H9 (cell line): Measurements from ENCODE around the gene TRMT61A. TPM values are rescaled to one million over a fixed set of nuclear protein-coding genes. Genes with fewer than 3 reads are reported as not detected.
A peak's percentile ranks its signal among the peaks of the same experiment; 100 is the strongest.

Experiments
- DNase-seq: peaks from one replicate; pipeline ENCODE4 v3.0.0-alpha.2; 2017
- H2AFZ ChIP-seq: one replicate; pipeline ENCODE4 v1.6.1; 2013; ENCODE audit warnings: mild to moderate bottlenecking, low read length, control low read depth, moderate library complexity
- H2AK5ac ChIP-seq: 2 replicates; pipeline ENCODE4 v1.6.1; 2013; ENCODE audit warnings: low read length, control low read depth, mixed read lengths; ENCODE audit not compliant: insufficient read length
- H2BK120ac ChIP-seq: one replicate; pipeline ENCODE4 v1.6.1; 2013; ENCODE audit warnings: low read depth, mild to moderate bottlenecking, low read length, control low read depth, inconsistent platforms; ENCODE audit not compliant: poor library complexity, severe bottlenecking
- H2BK12ac ChIP-seq: 2 replicates; pipeline ENCODE4 v1.6.1; 2013; ENCODE audit warnings: low read length, control low read depth, mixed read lengths, low read depth; ENCODE audit not compliant: insufficient read length
- H2BK15ac ChIP-seq: 2 replicates; pipeline ENCODE4 v1.6.1; 2013; ENCODE audit warnings: low read depth, low read length, control low read depth
- H2BK20ac ChIP-seq: one replicate; pipeline ENCODE4 v1.6.1; 2013; ENCODE audit warnings: low read depth, mild to moderate bottlenecking, low read length, control low read depth, inconsistent platforms; ENCODE audit not compliant: poor library complexity, severe bottlenecking
- H2BK5ac ChIP-seq: 2 replicates; pipeline ENCODE4 v1.6.1; 2013; ENCODE audit warnings: low read length, control low read depth, mixed read lengths; ENCODE audit not compliant: insufficient read length
- H3K14ac ChIP-seq: 2 replicates; pipeline ENCODE4 v1.6.1; 2013; ENCODE audit warnings: low read length, control low read depth; ENCODE audit not compliant: insufficient read depth
- H3K18ac ChIP-seq: 2 replicates; pipeline ENCODE4 v1.6.1; 2013; ENCODE audit warnings: low read depth, mild to moderate bottlenecking, mixed read lengths, low read length, control low read depth; ENCODE audit not compliant: insufficient read length
- H3K23ac ChIP-seq: 2 replicates; pipeline ENCODE4 v1.6.1; 2013; ENCODE audit warnings: low read length, control low read depth, mixed read lengths, low read depth; ENCODE audit not compliant: insufficient read length
- H3K23me2 ChIP-seq: 2 replicates; pipeline ENCODE4 v1.6.1; 2013; ENCODE audit warnings: low read depth, mild to moderate bottlenecking, mixed read lengths, low read length, control low read depth; ENCODE audit not compliant: insufficient read length, poor library complexity, severe bottlenecking
- H3K27ac ChIP-seq: 2 replicates; pipeline ENCODE4 v1.5.1; 2013; ENCODE audit warnings: low read length, control low read depth, mixed read lengths, low read depth; ENCODE audit not compliant: insufficient read length
- H3K27me3 ChIP-seq: 2 replicates; pipeline ENCODE4 v1.6.1; 2013; ENCODE audit warnings: low read length, control low read depth, inconsistent platforms; ENCODE audit not compliant: insufficient read depth
- H3K4ac ChIP-seq: 2 replicates; pipeline ENCODE4 v1.6.1; 2013; ENCODE audit warnings: low read depth, mild to moderate bottlenecking, control low read depth, inconsistent platforms, low read length, moderate library complexity
- H3K4me1 ChIP-seq: 2 replicates; pipeline ENCODE4 v1.6.1; 2013; ENCODE audit warnings: low read length, control low read depth, inconsistent platforms; ENCODE audit not compliant: insufficient read depth
- H3K4me2 ChIP-seq: 2 replicates; pipeline ENCODE4 v1.6.1; 2013; ENCODE audit warnings: low read length, control low read depth, mixed read lengths; ENCODE audit not compliant: insufficient read length, insufficient read depth
- H3K56ac ChIP-seq: 2 replicates; pipeline ENCODE4 v1.6.1; 2013; ENCODE audit warnings: low read depth, mild to moderate bottlenecking, mixed read lengths, low read length, control low read depth; ENCODE audit not compliant: insufficient read length
- H3K79me1 ChIP-seq: 2 replicates; pipeline ENCODE4 v1.6.1; 2013; ENCODE audit warnings: low read depth, mild to moderate bottlenecking, moderate library complexity, low read length, control low read depth, inconsistent platforms; ENCODE audit not compliant: insufficient read depth, poor library complexity, severe bottlenecking
- H3K79me2 ChIP-seq: 2 replicates; pipeline ENCODE4 v1.6.1; 2013; ENCODE audit warnings: low read length, control low read depth, inconsistent platforms; ENCODE audit not compliant: insufficient read depth
- H3K9ac ChIP-seq: 2 replicates; pipeline ENCODE4 v1.6.1; 2013; ENCODE audit warnings: low read length, control low read depth, mixed read lengths; ENCODE audit not compliant: insufficient read length; ENCODE audit errors: extremely low read depth
- H3K9me3 ChIP-seq: one replicate; pipeline ENCODE4 v1.6.1; 2013; ENCODE audit warnings: low read depth, low read length, inconsistent platforms; ENCODE audit not compliant: control insufficient read depth
- H3T11ph ChIP-seq: one replicate; pipeline ENCODE4 v1.6.1; 2013; ENCODE audit warnings: mild to moderate bottlenecking, low read length, control low read depth, inconsistent platforms
- H4K20me1 ChIP-seq: one replicate; pipeline ENCODE4 v1.6.1; 2013; ENCODE audit not compliant: control insufficient read depth, insufficient read length, insufficient read depth
- H4K5ac ChIP-seq: 2 replicates; pipeline ENCODE4 v1.6.1; 2013; ENCODE audit warnings: low read depth, mild to moderate bottlenecking, mixed read lengths, low read length, control low read depth; ENCODE audit not compliant: insufficient read length
- H4K8ac ChIP-seq: replicated peaks from 2 replicates; pipeline ENCODE4 v1.6.1; 2013; ENCODE audit warnings: low read length, control low read depth, mixed read lengths, low read depth; ENCODE audit not compliant: insufficient read length
- H4K91ac ChIP-seq: 2 replicates; pipeline ENCODE4 v1.6.1; 2013; ENCODE audit warnings: low read depth, mild to moderate bottlenecking, moderate library complexity, mixed read lengths, low read length, control low read depth; ENCODE audit not compliant: insufficient read length
- H3K27ac Mint-ChIP-seq, 3 experiments: 2 replicates in 2 of 3; 3 replicates in 1 of 3; pipeline ENCODE4 v1.8.0; 2020 to 2021; ENCODE audit warnings: mixed read lengths in 3 of 3, mild to moderate bottlenecking in 1 of 3, moderate library complexity in 1 of 3
- H3K27me3 Mint-ChIP-seq: 2 replicates; pipeline ENCODE4 v1.8.0; 2021; ENCODE audit warnings: low read depth, mild to moderate bottlenecking, moderate library complexity, mixed read lengths
- H3K36me3 Mint-ChIP-seq, 3 experiments: 2 replicates in 2 of 3; 3 replicates in 1 of 3; pipeline ENCODE4 v1.8.0; 2020 to 2021; ENCODE audit warnings: low read depth in 3 of 3, mixed read lengths in 3 of 3; ENCODE audit not compliant: insufficient read depth in 1 of 3
- H3K4me1 Mint-ChIP-seq, 2 experiments: 2 replicates each; pipeline ENCODE4 v1.8.0; 2020; ENCODE audit warnings: mixed read lengths in 2 of 2
- H3K4me3 Mint-ChIP-seq, 2 experiments: 2 replicates in 1 of 2; 3 replicates in 1 of 2; pipeline ENCODE4 v1.8.0; 2020 to 2021; ENCODE audit warnings: mild to moderate bottlenecking in 2 of 2, mixed read lengths in 2 of 2, moderate library complexity in 1 of 2
- H3K9me3 Mint-ChIP-seq, 2 experiments: 2 replicates in 1 of 2; 3 replicates in 1 of 2; pipeline ENCODE4 v1.8.0; 2020; ENCODE audit warnings: mild to moderate bottlenecking in 2 of 2, mixed read lengths in 2 of 2, moderate library complexity in 1 of 2
- CTCF ChIP-seq: fragments of 200-600 bp; sonication (generic); conservative IDR thresholded peaks from 3 replicates; pipeline ENCODE4 v1.8.0; 2021; ENCODE audit warnings: antibody characterized with exemption, mild to moderate bottlenecking
- WGBS: extraction: QIAGEN DNeasy Blood & Tissue Kit; methylation state at CpG from one replicate; pipeline ENCODE4 v1.1.7; 2013; ENCODE audit warnings: missing lambda C conversion rate, low lambda C conversion rate, mixed read lengths; ENCODE audit not compliant: insufficient read length; ENCODE audit errors: extremely low coverage; 5-methylcytosine and 5-hydroxymethylcytosine counted together
- total RNA-seq: library from RNA; stranded (reverse); gene quantifications from 2 replicates; pipeline ENCODE4 v1.2.1, GENCODE V29; 2021

The TRMT61A gene
- total RNA-seq, 1 experiment from 2014 or later = 21.9 TPM

- Histone ChIP-seq H2AK5ac (no peak overlapping the region), H2BK20ac (no peak overlapping the region), H3K9ac (no peak overlapping the region), H3K23me2 (peaks cover 12% of the 10 kb centered on the region), H2BK5ac (no peak overlapping the region), H3K18ac (no peak overlapping the region), H3T11ph (no peak overlapping the region), H2BK12ac (no peak overlapping the region), H3K9me3 (no peaks in the 10 kb centered on the region), H3K27me3 (peaks cover 7% of the 10 kb centered on the region; the same call in 1 of the 2 replicates), H2AFZ (no peak overlapping the region), H3K4me1 (no peaks in the 10 kb centered on the region), H2BK15ac (no peak overlapping the region), H2BK120ac (no peak overlapping the region), H3K23ac (no peak overlapping the region), H3K14ac (no peak overlapping the region), H3K79me2 (no peaks in the 10 kb centered on the region), H3K4me2 (peak overlapping the region; percentile 36), H3K56ac (no peak overlapping the region), H4K8ac (no peak overlapping the region), H3K79me1 (no peaks in the 10 kb centered on the region), H3K4ac (no peak overlapping the region), H4K20me1 (peaks cover 3% of the 10 kb centered on the region), H4K5ac (no peak overlapping the region), H3K27ac (no peak overlapping the region), H4K91ac (no peak overlapping the region)
- no peak for DNase-seq
- Mint-ChIP-seq H3K36me3 (peaks cover 10 to 15% (median 13%) of the 10 kb centered on the region in 3 experiments), H3K4me1 (peaks cover 21 to 42% of the 10 kb centered on the region in 2 experiments), H3K9me3 (peaks cover 4 to 5% of the 10 kb centered on the region in 2 experiments; a peak in 3 of 5 replicates), H3K27ac (no peak overlapping the region), H3K4me3 (peak overlapping the region; percentile 59 to 77), H3K27me3 (peaks cover 35% of the 10 kb centered on the region)
- TF ChIP-seq CTCF = no peak
- no CpG with 5 or more reads among the region's 10 CpGs for WGBS
These were observed 5.4 kb upstream of the TRMT61A start for GRCh38 chr14:103523575-103523954.
